K562 (cell line): ENCODE results near the gene METAP1D. TPM values are rescaled to one million over a fixed set of nuclear protein-coding genes. Genes with fewer than 3 reads are reported as not detected.

Experiments
- MED1 ChIP-seq: sonication (generic); formaldehyde crosslinking; IDR thresholded peaks from 2 replicates; pipeline ENCODE4 v1.8.1; 2023; ENCODE audit warnings: missing genetic modification reagents, borderline replicate concordance
- PHF21A ChIP-seq: fragments of 450-650 bp; IDR thresholded peaks from 2 replicates; pipeline ENCODE4 v1.6.1; 2017; ENCODE audit warnings: low read depth, borderline replicate concordance
- SLC30A9 ChIP-seq: fragments of 250-450 bp; sonication (Bioruptor Pico); IDR thresholded peaks from 2 replicates; pipeline ENCODE4 v1.8.0; 2022; ENCODE audit warnings: mild to moderate bottlenecking, moderate library complexity
- ZC3H8 ChIP-seq: fragments of 450-650 bp; IDR thresholded peaks from 2 replicates; pipeline ENCODE4 v1.6.1; 2017
- ZNF586 ChIP-seq: fragments of 450-650 bp; formaldehyde crosslinking; conservative IDR thresholded peaks from 2 replicates; pipeline ENCODE4 v1.4.0; 2020; ENCODE audit warnings: mild to moderate bottlenecking, moderate library complexity
- polyA plus RNA-seq, 8 experiments: library from polyadenylated mRNA; depleted of rRNA in 4 of 8; stranded (reverse) in 5 of 8; unstranded in 3 of 8; fragments of >200 nt; fragmentation: Nextera tagmentation in 2 of 8; fragmentation: Illumina TruSeq in 1 of 8; extraction: Ambion mirVana in 2 of 8; extraction: Trizol in 1 of 8; gene quantifications; 2 replicates each; pipeline versions ENCODE4 v1.2.1 to v1.2.3, GENCODE V29; 2011 to 2014; ENCODE audit warnings: inconsistent platforms in 1 of 8, missing spikeins in 1 of 8
- total RNA-seq, 7 experiments: library from RNA; depleted of rRNA in 6 of 7; stranded (reverse); fragments of >200 nt in 6 of 7; fragmentation: Illumina TruSeq in 2 of 7; extraction: Trizol in 2 of 7; gene quantifications; 2 replicates each; pipeline versions ENCODE4 v1.2.1 to v1.2.3, GENCODE V29; 2011 to 2021; ENCODE audit warnings: low replicate concordance in 1 of 7
- TF ChIP-seq, protein P1 (sequence below), 2 experiments: fragments of 450-650 bp; IDR thresholded peaks; 2 replicates each; pipeline ENCODE4 v1.6.1; 2016
- TF ChIP-seq, protein P2 (sequence below): fragments of 200-400 bp; formaldehyde crosslinking; IDR thresholded peaks from 2 replicates; pipeline ENCODE4 v1.6.1; 2017; ENCODE audit warnings: mild to moderate bottlenecking, low read depth, low read length, moderate library complexity
- TF ChIP-seq, protein P3 (sequence below): sonication (generic); formaldehyde crosslinking; IDR thresholded peaks from 2 replicates; pipeline ENCODE4 v1.8.1; 2023; ENCODE audit warnings: mild to moderate bottlenecking, missing genetic modification reagents
- TF ChIP-seq, protein P4 (sequence below): sonication (generic); formaldehyde crosslinking; IDR thresholded peaks from 2 replicates; pipeline ENCODE4 v1.8.1; 2023; ENCODE audit warnings: mild to moderate bottlenecking, missing genetic modification reagents, moderate library complexity

The METAP1D gene
- total and polyA plus RNA-seq, 9 of the 15 experiments (the other 6 are each of a cell fraction or from before 2014, with no cell fraction given), result 8.0 to 23.4 (median 15.7) TPM

- TF ChIP-seq, protein P1, sequence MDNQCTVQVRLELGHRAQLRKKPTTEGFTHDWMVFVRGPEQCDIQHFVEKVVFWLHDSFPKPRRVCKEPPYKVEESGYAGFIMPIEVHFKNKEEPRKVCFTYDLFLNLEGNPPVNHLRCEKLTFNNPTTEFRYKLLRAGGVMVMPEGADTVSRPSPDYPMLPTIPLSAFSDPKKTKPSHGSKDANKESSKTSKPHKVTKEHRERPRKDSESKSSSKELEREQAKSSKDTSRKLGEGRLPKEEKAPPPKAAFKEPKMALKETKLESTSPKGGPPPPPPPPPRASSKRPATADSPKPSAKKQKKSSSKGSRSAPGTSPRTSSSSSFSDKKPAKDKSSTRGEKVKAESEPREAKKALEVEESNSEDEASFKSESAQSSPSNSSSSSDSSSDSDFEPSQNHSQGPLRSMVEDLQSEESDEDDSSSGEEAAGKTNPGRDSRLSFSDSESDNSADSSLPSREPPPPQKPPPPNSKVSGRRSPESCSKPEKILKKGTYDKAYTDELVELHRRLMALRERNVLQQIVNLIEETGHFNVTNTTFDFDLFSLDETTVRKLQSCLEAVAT (IDR thresholded peaks at IDR 0.05), result no peak
- TF ChIP-seq, protein P2, sequence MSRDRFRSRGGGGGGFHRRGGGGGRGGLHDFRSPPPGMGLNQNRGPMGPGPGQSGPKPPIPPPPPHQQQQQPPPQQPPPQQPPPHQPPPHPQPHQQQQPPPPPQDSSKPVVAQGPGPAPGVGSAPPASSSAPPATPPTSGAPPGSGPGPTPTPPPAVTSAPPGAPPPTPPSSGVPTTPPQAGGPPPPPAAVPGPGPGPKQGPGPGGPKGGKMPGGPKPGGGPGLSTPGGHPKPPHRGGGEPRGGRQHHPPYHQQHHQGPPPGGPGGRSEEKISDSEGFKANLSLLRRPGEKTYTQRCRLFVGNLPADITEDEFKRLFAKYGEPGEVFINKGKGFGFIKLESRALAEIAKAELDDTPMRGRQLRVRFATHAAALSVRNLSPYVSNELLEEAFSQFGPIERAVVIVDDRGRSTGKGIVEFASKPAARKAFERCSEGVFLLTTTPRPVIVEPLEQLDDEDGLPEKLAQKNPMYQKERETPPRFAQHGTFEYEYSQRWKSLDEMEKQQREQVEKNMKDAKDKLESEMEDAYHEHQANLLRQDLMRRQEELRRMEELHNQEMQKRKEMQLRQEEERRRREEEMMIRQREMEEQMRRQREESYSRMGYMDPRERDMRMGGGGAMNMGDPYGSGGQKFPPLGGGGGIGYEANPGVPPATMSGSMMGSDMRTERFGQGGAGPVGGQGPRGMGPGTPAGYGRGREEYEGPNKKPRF, result no peak
- TF ChIP-seq MED1, result no peak
- TF ChIP-seq, protein P3, sequence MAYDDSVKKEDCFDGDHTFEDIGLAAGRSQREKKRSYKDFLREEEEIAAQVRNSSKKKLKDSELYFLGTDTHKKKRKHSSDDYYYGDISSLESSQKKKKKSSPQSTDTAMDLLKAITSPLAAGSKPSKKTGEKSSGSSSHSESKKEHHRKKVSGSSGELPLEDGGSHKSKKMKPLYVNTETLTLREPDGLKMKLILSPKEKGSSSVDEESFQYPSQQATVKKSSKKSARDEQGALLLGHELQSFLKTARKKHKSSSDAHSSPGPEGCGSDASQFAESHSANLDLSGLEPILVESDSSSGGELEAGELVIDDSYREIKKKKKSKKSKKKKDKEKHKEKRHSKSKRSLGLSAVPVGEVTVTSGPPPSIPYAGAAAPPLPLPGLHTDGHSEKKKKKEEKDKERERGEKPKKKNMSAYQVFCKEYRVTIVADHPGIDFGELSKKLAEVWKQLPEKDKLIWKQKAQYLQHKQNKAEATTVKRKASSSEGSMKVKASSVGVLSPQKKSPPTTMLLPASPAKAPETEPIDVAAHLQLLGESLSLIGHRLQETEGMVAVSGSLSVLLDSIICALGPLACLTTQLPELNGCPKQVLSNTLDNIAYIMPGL (CRISPR knock-in tag), result no peak
- TF ChIP-seq, protein P4, sequence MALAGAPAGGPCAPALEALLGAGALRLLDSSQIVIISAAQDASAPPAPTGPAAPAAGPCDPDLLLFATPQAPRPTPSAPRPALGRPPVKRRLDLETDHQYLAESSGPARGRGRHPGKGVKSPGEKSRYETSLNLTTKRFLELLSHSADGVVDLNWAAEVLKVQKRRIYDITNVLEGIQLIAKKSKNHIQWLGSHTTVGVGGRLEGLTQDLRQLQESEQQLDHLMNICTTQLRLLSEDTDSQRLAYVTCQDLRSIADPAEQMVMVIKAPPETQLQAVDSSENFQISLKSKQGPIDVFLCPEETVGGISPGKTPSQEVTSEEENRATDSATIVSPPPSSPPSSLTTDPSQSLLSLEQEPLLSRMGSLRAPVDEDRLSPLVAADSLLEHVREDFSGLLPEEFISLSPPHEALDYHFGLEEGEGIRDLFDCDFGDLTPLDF (CRISPR knock-in tag), result no peak
- TF ChIP-seq PHF21A, result no peak
- TF ChIP-seq ZC3H8, result no peak
- TF ChIP-seq ZNF586, result no peak
- no peak for TF ChIP-seq SLC30A9 (CRISPR knock-in tag)
Measured at GRCh38 chr2:171995586-171995985, 4.2 kb upstream of the METAP1D start (continued).
